HEK293 (cell line): ENCODE measurements around the gene GMPPA.

ENCODE experiments used
- CTCF ChIA-PET: fragments of 350-600 bp; formaldehyde crosslinking; extraction: SDS; loops from one replicate; lab custom pipeline; 2021; ENCODE audit warnings: antibody characterized with exemption; lab: Yijun Ruan, JAX
- POLR2A ChIA-PET: fragments of 300-600 bp; formaldehyde crosslinking; extraction: SDS; loops from one replicate; lab custom pipeline; 2020; ENCODE audit warnings: antibody characterized with exemption, inconsistent platforms; lab: Yijun Ruan, JAX
- H3K27ac ChIP-seq: fragments of 200-500 bp; sonication (Bioruptor generic); 2 replicates; pipeline ENCODE4 v1.5.1; 2014; ENCODE audit warnings: low read depth, low read length, control low read depth, inconsistent platforms; ENCODE audit errors: extremely low read depth
- H3K36me3 ChIP-seq, 2 experiments: fragments of 200-500 bp in 1 of 2; sonication (Bioruptor generic) in 1 of 2; 1 replicate in 1 of 2; 2 replicates in 1 of 2; pipeline ENCODE4 v1.5.1; 2014 to 2017; ENCODE audit warnings: inconsistent platforms in 2 of 2, low read length in 2 of 2; ENCODE audit not compliant: control insufficient read depth in 2 of 2, insufficient read depth in 1 of 2
- H3K4me1 ChIP-seq: fragments of 200-500 bp; sonication (Bioruptor generic); 2 replicates; pipeline ENCODE4 v1.5.1; 2014; ENCODE audit warnings: mild to moderate bottlenecking, low read length, inconsistent platforms; ENCODE audit not compliant: control insufficient read depth, insufficient read depth
- H3K4me3 ChIP-seq: 2 replicates; pipeline ENCODE4 v1.5.1; 2011; ENCODE audit warnings: low read depth, mild to moderate bottlenecking, control low read depth, low read length, moderate library complexity
- H3K9me3 ChIP-seq: fragments of 200-500 bp; sonication (Bioruptor generic); 2 replicates; pipeline ENCODE4 v1.5.1; 2014; ENCODE audit warnings: low read depth, low read length, inconsistent platforms; ENCODE audit not compliant: control insufficient read depth, insufficient read depth
- GLIS1 ChIP-seq: fragments of 450-650 bp; formaldehyde crosslinking; IDR thresholded peaks from 2 replicates; pipeline ENCODE4 v1.5.1; 2016; ENCODE audit warnings: missing biosample characterization, missing genetic modification characterization
- ZBTB8A ChIP-seq: fragments of 450-650 bp; formaldehyde crosslinking; IDR thresholded peaks from 2 replicates; pipeline ENCODE4 v1.5.1; 2016; ENCODE audit warnings: missing biosample characterization, missing genetic modification characterization
- ZNF121 ChIP-seq: fragments of 450-650 bp; formaldehyde crosslinking; IDR thresholded peaks from 2 replicates; pipeline ENCODE4 v1.5.1; 2016; ENCODE audit warnings: missing biosample characterization, missing genetic modification characterization
- ZNF132 ChIP-seq: fragments of 450-650 bp; formaldehyde crosslinking; IDR thresholded peaks from 2 replicates; pipeline ENCODE4 v1.5.1; 2017; ENCODE audit warnings: missing biosample characterization, missing genetic modification characterization, borderline replicate concordance
- ZNF488 ChIP-seq: fragments of 450-650 bp; formaldehyde crosslinking; IDR thresholded peaks from 2 replicates; pipeline ENCODE4 v1.5.1; 2016; ENCODE audit warnings: missing biosample characterization, missing genetic modification characterization
- ZNF596 ChIP-seq: fragments of 450-650 bp; IDR thresholded peaks from 2 replicates; pipeline ENCODE4 v1.5.0; 2018; ENCODE audit warnings: missing biosample characterization, mild to moderate bottlenecking, missing genetic modification characterization, moderate library complexity
- ZNF639 ChIP-seq: fragments of 450-650 bp; formaldehyde crosslinking; IDR thresholded peaks from 2 replicates; pipeline ENCODE4 v1.5.1; 2016; ENCODE audit warnings: missing biosample characterization, missing genetic modification characterization
- ZNF654 ChIP-seq: fragments of 450-650 bp; formaldehyde crosslinking; IDR thresholded peaks from 2 replicates; pipeline ENCODE4 v1.5.1; 2016; ENCODE audit warnings: low read depth, missing biosample characterization, missing genetic modification characterization
- ZNF701 ChIP-seq: fragments of 450-650 bp; formaldehyde crosslinking; IDR thresholded peaks from 2 replicates; pipeline ENCODE4 v1.5.1; 2016; ENCODE audit warnings: missing biosample characterization, missing genetic modification characterization
- ZNF792 ChIP-seq: fragments of 450-650 bp; formaldehyde crosslinking; IDR thresholded peaks from 2 replicates; pipeline ENCODE4 v1.5.1; 2016; ENCODE audit warnings: missing biosample characterization, missing genetic modification characterization
- ZNF843 ChIP-seq: fragments of 450-650 bp; formaldehyde crosslinking; IDR thresholded peaks from 2 replicates; pipeline ENCODE4 v1.5.1; 2016; ENCODE audit warnings: missing biosample characterization, missing genetic modification characterization
- TF ChIP-seq, protein P1 (sequence below): fragments of 450-650 bp; formaldehyde crosslinking; IDR thresholded peaks from 2 replicates; pipeline ENCODE4 v1.5.1; 2016; ENCODE audit warnings: missing biosample characterization, missing genetic modification characterization
- TF ChIP-seq, protein P2 (sequence below): fragments of 450-650 bp; formaldehyde crosslinking; IDR thresholded peaks from 2 replicates; pipeline ENCODE4 v1.5.1; 2016; ENCODE audit warnings: missing biosample characterization, missing genetic modification characterization
- TF ChIP-seq, protein P3 (sequence below): fragments of 450-650 bp; formaldehyde crosslinking; IDR thresholded peaks from 2 replicates; pipeline ENCODE4 v1.5.1; 2016; ENCODE audit warnings: missing biosample characterization, missing genetic modification characterization
- TF ChIP-seq, protein P4 (sequence below): fragments of 450-650 bp; formaldehyde crosslinking; IDR thresholded peaks from 2 replicates; pipeline ENCODE4 v1.5.1; 2017; ENCODE audit warnings: missing biosample characterization, missing genetic modification characterization
- TF ChIP-seq, protein P5 (sequence below): fragments of 450-650 bp; formaldehyde crosslinking; IDR thresholded peaks from 2 replicates; pipeline ENCODE4 v1.5.1; 2017; ENCODE audit warnings: missing biosample characterization, missing genetic modification characterization

GMPPA gene

DNA sequence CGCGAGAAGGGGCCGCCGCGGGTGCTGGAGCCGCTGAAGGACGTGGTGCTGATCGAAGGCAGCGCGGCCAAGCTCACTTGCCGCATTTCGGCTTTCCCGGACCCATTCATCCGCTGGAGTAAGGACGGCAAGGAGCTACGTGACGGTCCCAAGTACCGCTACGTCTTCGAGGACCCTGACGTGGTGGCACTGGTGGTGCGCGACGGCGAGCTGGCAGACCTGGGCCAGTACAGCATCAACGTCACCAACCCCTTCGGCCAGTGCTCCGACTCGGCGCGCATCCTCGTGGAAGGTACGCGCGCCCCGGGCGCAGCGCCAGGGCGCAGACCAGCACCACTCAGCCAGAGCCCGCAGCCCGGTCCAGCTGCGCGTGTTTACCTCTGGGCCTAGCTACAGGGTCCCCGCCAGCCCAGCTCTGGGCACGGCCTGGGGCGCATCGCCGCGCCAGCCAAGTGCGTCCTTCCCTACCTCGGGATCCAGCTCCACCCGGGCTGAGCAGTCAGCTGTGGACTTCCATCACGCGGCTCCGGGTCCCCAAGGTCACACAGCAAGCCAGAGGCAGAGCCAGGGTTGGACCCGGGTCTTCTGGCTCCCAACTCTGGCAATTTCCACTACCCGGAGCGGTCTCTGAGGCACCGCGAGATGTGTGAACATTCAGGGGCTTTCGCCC, 1.7 kb upstream of the GMPPA start:
- TF ChIP-seq, protein P1, sequence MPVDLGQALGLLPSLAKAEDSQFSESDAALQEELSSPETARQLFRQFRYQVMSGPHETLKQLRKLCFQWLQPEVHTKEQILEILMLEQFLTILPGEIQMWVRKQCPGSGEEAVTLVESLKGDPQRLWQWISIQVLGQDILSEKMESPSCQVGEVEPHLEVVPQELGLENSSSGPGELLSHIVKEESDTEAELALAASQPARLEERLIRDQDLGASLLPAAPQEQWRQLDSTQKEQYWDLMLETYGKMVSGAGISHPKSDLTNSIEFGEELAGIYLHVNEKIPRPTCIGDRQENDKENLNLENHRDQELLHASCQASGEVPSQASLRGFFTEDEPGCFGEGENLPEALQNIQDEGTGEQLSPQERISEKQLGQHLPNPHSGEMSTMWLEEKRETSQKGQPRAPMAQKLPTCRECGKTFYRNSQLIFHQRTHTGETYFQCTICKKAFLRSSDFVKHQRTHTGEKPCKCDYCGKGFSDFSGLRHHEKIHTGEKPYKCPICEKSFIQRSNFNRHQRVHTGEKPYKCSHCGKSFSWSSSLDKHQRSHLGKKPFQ (tag by site-specific recombination): no peak
- TF ChIP-seq, protein P2, sequence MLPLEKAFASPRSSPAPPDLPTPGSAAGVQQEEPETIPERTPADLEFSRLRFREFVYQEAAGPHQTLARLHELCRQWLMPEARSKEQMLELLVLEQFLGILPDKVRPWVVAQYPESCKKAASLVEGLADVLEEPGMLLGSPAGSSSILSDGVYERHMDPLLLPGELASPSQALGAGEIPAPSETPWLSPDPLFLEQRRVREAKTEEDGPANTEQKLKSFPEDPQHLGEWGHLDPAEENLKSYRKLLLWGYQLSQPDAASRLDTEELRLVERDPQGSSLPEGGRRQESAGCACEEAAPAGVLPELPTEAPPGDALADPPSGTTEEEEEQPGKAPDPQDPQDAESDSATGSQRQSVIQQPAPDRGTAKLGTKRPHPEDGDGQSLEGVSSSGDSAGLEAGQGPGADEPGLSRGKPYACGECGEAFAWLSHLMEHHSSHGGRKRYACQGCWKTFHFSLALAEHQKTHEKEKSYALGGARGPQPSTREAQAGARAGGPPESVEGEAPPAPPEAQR (tag by site-specific recombination): no peak
- TF ChIP-seq, protein P3, sequence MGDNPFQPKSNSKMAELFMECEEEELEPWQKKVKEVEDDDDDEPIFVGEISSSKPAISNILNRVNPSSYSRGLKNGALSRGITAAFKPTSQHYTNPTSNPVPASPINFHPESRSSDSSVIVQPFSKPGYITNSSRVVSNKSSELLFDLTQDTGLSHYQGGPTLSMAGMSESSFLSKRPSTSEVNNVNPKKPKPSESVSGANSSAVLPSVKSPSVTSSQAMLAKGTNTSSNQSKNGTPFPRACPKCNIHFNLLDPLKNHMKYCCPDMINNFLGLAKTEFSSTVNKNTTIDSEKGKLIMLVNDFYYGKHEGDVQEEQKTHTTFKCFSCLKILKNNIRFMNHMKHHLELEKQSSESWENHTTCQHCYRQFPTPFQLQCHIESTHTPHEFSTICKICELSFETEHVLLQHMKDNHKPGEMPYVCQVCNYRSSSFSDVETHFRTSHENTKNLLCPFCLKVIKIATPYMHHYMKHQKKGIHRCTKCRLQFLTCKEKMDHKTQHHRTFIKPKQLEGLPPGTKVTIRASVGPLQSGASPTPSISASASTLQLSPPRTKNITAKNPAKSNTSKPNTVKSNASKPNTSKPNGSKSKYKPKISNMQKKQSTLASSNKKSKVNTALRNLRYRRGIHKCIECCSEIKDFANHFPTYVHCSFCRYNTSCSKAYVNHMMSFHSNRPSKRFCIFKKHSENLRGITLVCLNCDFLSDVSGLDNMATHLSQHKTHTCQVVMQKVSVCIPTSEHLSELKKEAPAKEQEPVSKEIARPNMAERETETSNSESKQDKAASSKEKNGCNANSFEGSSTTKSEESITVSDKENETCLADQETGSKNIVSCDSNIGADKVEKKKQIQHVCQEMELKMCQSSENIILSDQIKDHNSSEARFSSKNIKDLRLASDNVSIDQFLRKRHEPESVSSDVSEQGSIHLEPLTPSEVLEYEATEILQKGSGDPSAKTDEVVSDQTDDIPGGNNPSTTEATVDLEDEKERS (tag by site-specific recombination): no peak
- TF ChIP-seq, protein P4, sequence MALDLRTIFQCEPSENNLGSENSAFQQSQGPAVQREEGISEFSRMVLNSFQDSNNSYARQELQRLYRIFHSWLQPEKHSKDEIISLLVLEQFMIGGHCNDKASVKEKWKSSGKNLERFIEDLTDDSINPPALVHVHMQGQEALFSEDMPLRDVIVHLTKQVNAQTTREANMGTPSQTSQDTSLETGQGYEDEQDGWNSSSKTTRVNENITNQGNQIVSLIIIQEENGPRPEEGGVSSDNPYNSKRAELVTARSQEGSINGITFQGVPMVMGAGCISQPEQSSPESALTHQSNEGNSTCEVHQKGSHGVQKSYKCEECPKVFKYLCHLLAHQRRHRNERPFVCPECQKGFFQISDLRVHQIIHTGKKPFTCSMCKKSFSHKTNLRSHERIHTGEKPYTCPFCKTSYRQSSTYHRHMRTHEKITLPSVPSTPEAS (tag by site-specific recombination): no peak
- TF ChIP-seq, protein P5, sequence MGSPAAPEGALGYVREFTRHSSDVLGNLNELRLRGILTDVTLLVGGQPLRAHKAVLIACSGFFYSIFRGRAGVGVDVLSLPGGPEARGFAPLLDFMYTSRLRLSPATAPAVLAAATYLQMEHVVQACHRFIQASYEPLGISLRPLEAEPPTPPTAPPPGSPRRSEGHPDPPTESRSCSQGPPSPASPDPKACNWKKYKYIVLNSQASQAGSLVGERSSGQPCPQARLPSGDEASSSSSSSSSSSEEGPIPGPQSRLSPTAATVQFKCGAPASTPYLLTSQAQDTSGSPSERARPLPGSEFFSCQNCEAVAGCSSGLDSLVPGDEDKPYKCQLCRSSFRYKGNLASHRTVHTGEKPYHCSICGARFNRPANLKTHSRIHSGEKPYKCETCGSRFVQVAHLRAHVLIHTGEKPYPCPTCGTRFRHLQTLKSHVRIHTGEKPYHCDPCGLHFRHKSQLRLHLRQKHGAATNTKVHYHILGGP (tag by site-specific recombination): no peak
- no peak for TF ChIP-seq ZNF639 (tag by site-specific recombination)
- no peak for TF ChIP-seq ZNF488 (tag by site-specific recombination)
- TF ChIP-seq ZNF701 (tag by site-specific recombination): no peak
- no peak for TF ChIP-seq ZNF654 (tag by site-specific recombination)
- no peak for TF ChIP-seq ZNF132 (tag by site-specific recombination)
- no peak for TF ChIP-seq ZNF792 (tag by site-specific recombination)
- no peak for TF ChIP-seq ZNF843 (tag by site-specific recombination)
- TF ChIP-seq ZNF121 (tag by site-specific recombination): no peak
- no peak for TF ChIP-seq ZBTB8A
- TF ChIP-seq GLIS1 (tag by site-specific recombination): no peak
- no peak for TF ChIP-seq ZNF596 (tag by site-specific recombination)
- H3K4me3 ChIP-seq: no peak overlapping the region
- no peaks in the 10 kb centered on the region for H3K9me3 ChIP-seq
- H3K36me3 ChIP-seq: peaks cover 0 to 4% of the 10 kb centered on the region in 2 experiments; a peak in 1 of 3 replicates
- no peak overlapping the region for H3K27ac ChIP-seq
- ChIA-PET CTCF (interaction anchor here (0.6 to 11.4 kb wide), 8 partner anchors 11 to 105 kb away, joined by 3 to 252 read pairs (median 52); partner anchors contain the start of gene ASIC4), POLR2A (interaction anchor here (0.5 to 2.3 kb wide), 2 partner anchors 11 to 109 kb away, joined by 3 to 12 read pairs; partner anchors contain the start of gene DNPEP)
- H3K4me1 ChIP-seq: peaks cover 8% of the 10 kb centered on the region; the same call in 1 of the 2 replicates
